Hepatocyte (in vitro differentiated cells): ENCODE results near the gene AURKAIP1.

Experiments used
- EZH2 ChIP-seq: fragments of 200-600 bp; sonication (generic); IDR thresholded peaks from 2 replicates; pipeline ENCODE4 v1.6.1; 2016; ENCODE audit warnings: antibody characterized with exemption, mild to moderate bottlenecking, borderline replicate concordance
- TF ChIP-seq, protein P1 (sequence below): fragments of 200-600 bp; sonication (generic); IDR thresholded peaks from 2 replicates; pipeline ENCODE4 v1.5.1; 2016; ENCODE audit warnings: antibody characterized with exemption, mild to moderate bottlenecking; ENCODE audit not compliant: poor library complexity

GRCh38 chr1:1334835-1335234, 40.2 kb downstream of the AURKAIP1 start:
- TF ChIP-seq, protein P1, sequence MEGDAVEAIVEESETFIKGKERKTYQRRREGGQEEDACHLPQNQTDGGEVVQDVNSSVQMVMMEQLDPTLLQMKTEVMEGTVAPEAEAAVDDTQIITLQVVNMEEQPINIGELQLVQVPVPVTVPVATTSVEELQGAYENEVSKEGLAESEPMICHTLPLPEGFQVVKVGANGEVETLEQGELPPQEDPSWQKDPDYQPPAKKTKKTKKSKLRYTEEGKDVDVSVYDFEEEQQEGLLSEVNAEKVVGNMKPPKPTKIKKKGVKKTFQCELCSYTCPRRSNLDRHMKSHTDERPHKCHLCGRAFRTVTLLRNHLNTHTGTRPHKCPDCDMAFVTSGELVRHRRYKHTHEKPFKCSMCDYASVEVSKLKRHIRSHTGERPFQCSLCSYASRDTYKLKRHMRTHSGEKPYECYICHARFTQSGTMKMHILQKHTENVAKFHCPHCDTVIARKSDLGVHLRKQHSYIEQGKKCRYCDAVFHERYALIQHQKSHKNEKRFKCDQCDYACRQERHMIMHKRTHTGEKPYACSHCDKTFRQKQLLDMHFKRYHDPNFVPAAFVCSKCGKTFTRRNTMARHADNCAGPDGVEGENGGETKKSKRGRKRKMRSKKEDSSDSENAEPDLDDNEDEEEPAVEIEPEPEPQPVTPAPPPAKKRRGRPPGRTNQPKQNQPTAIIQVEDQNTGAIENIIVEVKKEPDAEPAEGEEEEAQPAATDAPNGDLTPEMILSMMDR, result no peak
- no peak for TF ChIP-seq EZH2
